ENCODE data around the gene MTHFS.

Gene MTHFS

DNA sequence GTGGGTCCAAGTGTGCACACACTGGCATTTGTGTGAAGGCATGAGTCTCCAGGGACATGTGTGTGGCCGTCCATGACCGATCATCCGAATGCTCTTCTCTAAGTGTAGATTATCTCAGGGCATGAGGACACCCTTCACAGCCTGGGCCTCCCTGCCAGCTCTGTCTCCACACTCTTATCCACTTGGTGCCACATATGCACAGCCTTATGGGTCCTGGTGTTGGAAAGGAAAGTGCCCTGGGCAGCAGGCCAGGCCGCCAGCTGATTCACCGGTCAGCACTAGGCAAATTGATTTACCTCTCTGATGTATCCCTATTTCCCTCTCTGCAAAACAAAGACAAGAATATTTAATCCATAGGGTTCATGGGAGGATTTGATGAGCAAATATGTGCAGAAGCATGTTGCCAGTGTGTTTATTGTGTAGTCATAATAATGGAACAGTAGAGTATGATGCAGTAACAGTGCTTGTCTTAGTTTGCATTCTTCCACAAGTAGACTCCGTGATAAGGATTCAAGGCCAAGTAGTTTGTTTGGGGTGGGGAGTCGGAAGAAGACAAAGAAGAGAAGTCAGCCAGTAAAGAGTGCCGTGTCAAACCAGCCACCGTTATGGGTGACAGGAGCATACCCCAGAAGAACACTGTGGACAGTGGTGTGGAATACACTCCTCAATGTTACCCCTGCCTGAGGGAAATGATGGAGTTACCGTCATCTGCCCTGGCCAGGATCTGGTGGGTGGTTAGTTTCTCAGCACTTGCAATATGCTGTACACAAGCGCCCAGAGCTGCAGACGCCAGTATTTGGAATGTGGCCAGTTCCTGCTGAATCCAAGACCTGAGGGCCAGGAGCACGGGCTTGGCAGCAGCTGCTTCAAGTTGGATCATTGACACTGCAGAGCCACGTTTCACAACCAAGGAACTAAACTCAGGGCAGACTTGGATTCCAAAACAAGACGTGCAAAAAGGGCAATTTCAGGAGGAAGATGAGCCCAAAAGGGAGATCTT is 85.1 kb downstream of the MTHFS start:
- DNase-seq = peak; percentile 13

DNA sequence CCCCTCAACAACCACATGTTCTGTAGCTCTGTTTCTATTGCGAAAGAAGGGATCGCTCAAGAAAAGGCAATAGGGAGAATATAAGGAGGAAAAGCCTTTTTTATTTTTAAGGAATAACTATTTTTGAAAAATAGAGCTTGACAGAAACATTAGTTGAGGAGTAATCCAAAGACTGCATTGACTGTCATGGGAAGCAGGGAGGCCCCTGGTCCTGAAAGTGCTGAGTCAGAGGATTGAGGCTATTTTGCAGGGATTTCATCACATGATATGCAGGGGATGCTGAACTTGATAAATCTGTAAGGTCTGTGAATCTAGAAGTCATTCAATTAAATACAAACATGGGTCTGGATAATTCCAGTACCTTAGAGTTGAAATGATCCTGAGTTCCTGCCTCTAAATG is 92.0 kb downstream of the MTHFS start:
- DNase-seq = no peak

DNA sequence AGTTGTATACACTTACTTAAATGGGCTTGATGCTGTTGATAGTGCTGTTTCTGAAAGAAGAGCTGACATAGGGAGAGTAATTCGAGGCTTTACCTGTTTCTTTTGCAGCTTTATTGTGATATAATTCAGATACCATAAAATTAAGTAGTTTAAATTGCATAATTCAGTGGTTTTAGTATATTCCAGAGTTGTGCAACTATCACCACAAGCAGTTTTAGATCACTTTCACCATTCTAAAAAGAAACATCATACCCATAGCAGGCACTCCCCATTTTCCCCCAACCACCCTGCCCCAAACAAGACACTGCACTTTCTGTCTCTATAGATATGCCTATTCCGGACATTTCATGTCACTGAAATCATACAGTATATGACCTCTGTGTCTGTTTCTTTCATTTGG is 98.5 kb downstream of the MTHFS start:
- no peak for DNase-seq
